C4-2B (cell line): ENCODE data around the gene RAVER2.

Experiments used
- CTCF ChIP-seq: fragments of 450-650 bp; conservative IDR thresholded peaks from 2 replicates; pipeline ENCODE4 v1.5.1; 2017; ENCODE audit warnings: mild to moderate bottlenecking
- ZFX ChIP-seq: fragments of 450-650 bp; IDR thresholded peaks from 2 replicates; pipeline ENCODE4 v1.6.1; 2017

- TF ChIP-seq CTCF: no peak
- no peak for TF ChIP-seq ZFX
Measured at GRCh38 chr1:64769971-64770370, 25.1 kb downstream of the RAVER2 start.
